ENCODE results near the gene THOP1. TPM values are rescaled to one million over a fixed set of nuclear protein-coding genes. Genes with fewer than 3 reads are reported as not detected.
"Not testable (repeated sequence)": the region's sequence is repeated elsewhere in the genome, so short reads cannot be mapped to it uniquely, and the experiment has no call there.

The THOP1 gene
- total and polyA plus RNA-seq, 10 donors: 31.0 to 96.2 (median 42.8) TPM

DNA sequence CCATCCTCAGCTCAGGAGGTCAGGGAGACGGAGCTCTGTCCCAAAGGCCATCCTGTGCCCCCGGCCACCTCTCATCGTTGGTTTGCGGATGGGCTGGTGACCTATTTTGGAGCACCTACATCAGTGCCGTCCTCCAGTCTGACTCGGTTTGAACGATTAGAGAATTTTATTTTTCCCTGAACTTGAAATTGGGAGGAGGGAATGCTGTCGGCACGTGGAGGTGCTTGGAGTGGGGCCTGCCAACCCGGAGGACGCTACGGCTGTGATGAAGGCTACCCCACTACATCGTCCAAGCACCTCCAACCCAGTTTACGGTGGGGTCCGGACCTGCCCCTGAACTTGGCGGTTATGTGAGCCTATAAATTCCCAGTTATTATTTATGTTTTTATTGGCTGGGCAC is 31.3 kb downstream of the THOP1 start:
- WGBS, 5 donors: 92 to 96% (median 95%) methylated on average over 16 of the region's 16 CpGs
- Histone ChIP-seq H3K27me3 (replicated peaks in 1 of 7) (no peaks in the 10 kb centered on the region), H3K36me3 (peaks cover 0 to 38% (median 15%) of the 10 kb centered on the region in 6 donors), H3K4me3 (no peak overlapping the region), H3K4me1 (peaks cover 0 to 22% (median 18%) of the 10 kb centered on the region in 6 donors), H3K9me3 (no peaks in the 10 kb centered on the region), H3K27ac (no peak overlapping the region)
- no peak for DNase-seq
- intact Hi-C loops (cut with DNase I; ENCODE audit: low total_unique reads): no loop called here
- TF ChIP-seq, protein P1, sequence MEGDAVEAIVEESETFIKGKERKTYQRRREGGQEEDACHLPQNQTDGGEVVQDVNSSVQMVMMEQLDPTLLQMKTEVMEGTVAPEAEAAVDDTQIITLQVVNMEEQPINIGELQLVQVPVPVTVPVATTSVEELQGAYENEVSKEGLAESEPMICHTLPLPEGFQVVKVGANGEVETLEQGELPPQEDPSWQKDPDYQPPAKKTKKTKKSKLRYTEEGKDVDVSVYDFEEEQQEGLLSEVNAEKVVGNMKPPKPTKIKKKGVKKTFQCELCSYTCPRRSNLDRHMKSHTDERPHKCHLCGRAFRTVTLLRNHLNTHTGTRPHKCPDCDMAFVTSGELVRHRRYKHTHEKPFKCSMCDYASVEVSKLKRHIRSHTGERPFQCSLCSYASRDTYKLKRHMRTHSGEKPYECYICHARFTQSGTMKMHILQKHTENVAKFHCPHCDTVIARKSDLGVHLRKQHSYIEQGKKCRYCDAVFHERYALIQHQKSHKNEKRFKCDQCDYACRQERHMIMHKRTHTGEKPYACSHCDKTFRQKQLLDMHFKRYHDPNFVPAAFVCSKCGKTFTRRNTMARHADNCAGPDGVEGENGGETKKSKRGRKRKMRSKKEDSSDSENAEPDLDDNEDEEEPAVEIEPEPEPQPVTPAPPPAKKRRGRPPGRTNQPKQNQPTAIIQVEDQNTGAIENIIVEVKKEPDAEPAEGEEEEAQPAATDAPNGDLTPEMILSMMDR (IDR thresholded peaks at IDR 0.05 in 8 of 11, conservative IDR thresholded peaks at IDR 0.05 in 3 of 11): no peak
- no peak for TF ChIP-seq POLR2A (IDR thresholded peaks at IDR 0.05)
- no peak for TF ChIP-seq POLR2AphosphoS5 (IDR thresholded peaks at IDR 0.05)

DNA sequence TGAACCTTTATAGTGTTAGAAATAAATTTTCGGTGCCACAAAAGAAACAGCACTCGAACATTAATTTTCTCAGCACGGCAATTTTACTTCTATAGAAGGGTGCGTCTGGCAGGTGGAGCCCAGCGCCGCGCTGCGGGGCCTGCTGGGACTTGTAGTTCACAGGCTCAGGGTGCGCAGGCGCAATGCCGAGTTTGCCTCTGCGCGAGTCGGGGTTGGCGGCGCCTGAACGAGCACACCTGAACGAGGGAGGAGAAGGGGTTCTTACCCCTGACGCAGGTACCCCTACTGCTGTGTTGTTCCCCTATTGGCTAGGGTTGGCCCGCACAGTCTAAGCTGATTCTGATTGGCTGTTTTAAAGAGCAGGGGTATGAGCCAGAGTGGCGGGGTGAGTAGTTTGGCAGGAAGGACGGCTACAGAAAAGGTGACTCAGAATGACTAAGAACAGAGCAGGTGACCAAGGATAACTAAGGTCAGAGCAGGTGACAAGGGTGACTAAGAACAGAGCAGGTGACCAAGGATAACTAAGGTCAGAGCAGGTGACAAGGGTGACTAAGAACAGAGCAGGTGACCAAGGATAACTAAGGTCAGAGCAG is 32.0 kb downstream of the THOP1 start:
- 77 to 86% (median 83%) methylated on average over 22 of the region's 22 CpGs for WGBS, 5 donors
- intact Hi-C loops (cut with DNase I; ENCODE audit: low total_unique reads); DNase-seq; H3K27me3 ChIP-seq (replicated peaks in 1 of 7); H3K27ac ChIP-seq; H3K9me3 ChIP-seq; H3K4me3 ChIP-seq: not testable (repeated sequence)
- H3K4me1 ChIP-seq: peaks cover 0 to 22% (median 18%) of the 10 kb centered on the region in 6 donors
- H3K36me3 ChIP-seq: peaks cover 0 to 31% (median 10%) of the 10 kb centered on the region in 6 donors

DNA sequence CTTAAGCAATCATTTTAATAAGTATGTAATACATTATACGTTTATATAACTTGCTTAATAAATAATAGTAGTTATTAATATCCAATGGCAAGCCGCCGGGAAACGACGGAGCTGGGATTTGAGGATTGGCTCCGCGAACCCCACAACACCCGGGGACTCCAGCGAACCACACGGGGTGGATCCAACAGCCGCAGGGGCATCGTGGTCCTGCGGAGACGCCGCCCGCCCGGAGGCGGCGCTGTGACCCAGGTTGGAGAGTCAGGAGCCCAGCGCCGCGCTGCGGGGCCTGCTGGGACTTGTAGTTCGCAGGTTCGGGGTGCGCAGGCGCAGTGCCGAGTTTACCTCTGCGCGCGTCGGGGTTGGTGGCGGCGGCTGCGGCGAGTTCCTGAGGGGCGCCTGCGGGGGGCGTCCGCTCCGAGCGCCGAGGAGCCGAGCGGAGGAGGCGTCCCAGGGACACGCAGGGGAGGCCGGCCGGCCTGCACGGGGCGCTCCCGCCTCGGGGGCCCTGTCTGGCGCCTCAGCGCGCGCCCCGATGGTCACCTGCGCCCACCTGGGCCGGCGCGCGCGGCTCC is 34.3 kb downstream of the THOP1 start, which contains the start of gene ZNF554:
ZNF554 (plus strand) TSS at position 329 of the 572 bp plus-strand sequence; CDS start at position 533, 204 bp downstream.
- peak within 1 kb of the TSS; percentile 58 to 98 (median 80) for H3K4me3 ChIP-seq
- WGBS, 5 donors: 0 to 1% (median 1%) methylated on average over 11 to 64 of the region's 64 CpGs
- H3K27me3 ChIP-seq (replicated peaks in 1 of 7): no peaks in the 10 kb centered on the region
- H3K27ac ChIP-seq: peak within 1 kb of the TSS in 6 of 8 donors; percentile 55 to 85 (median 72)
- peaks cover 0 to 28% (median 5%) of the 10 kb centered on the region in 6 donors for H3K36me3 ChIP-seq
- TF ChIP-seq POLR2AphosphoS5 (IDR thresholded peaks at IDR 0.05): peak; percentile 81 to 88 (median 83)
- TF ChIP-seq POLR2A (IDR thresholded peaks at IDR 0.05): peak in 1 of 3 donors; percentile 18
- TF ChIP-seq, protein P1 (IDR thresholded peaks at IDR 0.05 in 8 of 11, conservative IDR thresholded peaks at IDR 0.05 in 3 of 11): peak; percentile 96 to 100 (median 99)
- intact Hi-C loops (cut with DNase I; ENCODE audit: low total_unique reads): no loop called here
- peak; percentile 99 for DNase-seq
- no peaks in the 10 kb centered on the region for H3K9me3 ChIP-seq
- peaks cover 0 to 22% (median 18%) of the 10 kb centered on the region in 6 donors for H3K4me1 ChIP-seq

DNA sequence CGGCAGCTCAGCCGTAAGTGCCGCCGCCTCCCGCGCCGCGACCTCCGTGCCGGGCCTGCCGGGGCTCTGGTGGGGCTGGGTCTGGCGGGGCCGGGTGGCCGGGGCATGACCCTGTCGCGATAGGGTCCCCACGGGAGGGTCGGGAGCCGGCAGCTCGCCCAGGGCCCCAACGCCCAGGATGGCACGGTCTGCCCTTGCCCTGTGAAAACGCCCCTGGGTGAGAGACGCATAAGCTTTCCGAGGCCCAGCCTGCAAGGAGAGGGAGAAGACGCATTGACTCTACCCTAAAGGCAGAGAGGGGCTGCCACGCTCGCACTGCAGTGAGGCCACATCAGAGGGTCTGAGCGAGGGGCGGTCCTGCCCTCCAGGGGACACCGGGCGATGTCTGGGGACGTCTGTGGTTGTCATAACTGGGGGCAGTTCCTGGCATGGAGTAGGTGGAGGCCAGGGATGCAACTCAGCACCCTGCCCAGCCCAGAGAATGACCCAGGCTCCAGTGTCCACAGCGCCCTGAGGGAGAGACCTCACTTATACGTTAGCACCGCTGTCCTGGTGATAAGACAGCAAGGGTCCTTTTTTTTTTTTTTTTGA is 34.9 kb downstream of the THOP1 start:
- H3K27ac ChIP-seq: peak overlapping the region in 6 of 8 donors; percentile 55 to 85 (median 72)
- WGBS, 5 donors: 3 to 19% (median 4%) methylated on average over 3 to 36 of the region's 36 CpGs
- intact Hi-C loops (cut with DNase I; ENCODE audit: low total_unique reads): no loop called here
- TF ChIP-seq POLR2AphosphoS5 (IDR thresholded peaks at IDR 0.05) (no peak), POLR2A (IDR thresholded peaks at IDR 0.05) (no peak)
- TF ChIP-seq, protein P1 (IDR thresholded peaks at IDR 0.05 in 8 of 11, conservative IDR thresholded peaks at IDR 0.05 in 3 of 11): no peak
- peak overlapping the region; percentile 58 to 98 (median 80) for H3K4me3 ChIP-seq
- DNase-seq: no peak
- peaks cover 0 to 22% (median 18%) of the 10 kb centered on the region in 6 donors for H3K4me1 ChIP-seq
- peaks cover 0 to 22% (median 5%) of the 10 kb centered on the region in 6 donors for H3K36me3 ChIP-seq
- H3K27me3 ChIP-seq (replicated peaks in 1 of 7): no peaks in the 10 kb centered on the region
- no peaks in the 10 kb centered on the region for H3K9me3 ChIP-seq
